ENCODE measurements around the gene PRDM16. TPM values are rescaled to one million over a fixed set of nuclear protein-coding genes. Genes with fewer than 3 reads are reported as not detected.

The PRDM16 gene
- total and polyA plus RNA-seq, 2 experiments from 2014 or later = 0.14 to 0.16 TPM

GRCh38 chr1:3040004-3040403 lies 29.0 kb upstream of the PRDM16 start:
- H3K27ac ChIP-seq (ENCODE audit: low read depth) = no peak overlapping the region
- H2AFZ ChIP-seq = no peak overlapping the region
- H4K20me1 ChIP-seq (replicated peaks; ENCODE audit: insufficient read depth) = no peaks in the 10 kb centered on the region
- Mint-ChIP-seq H3K27ac (no peak overlapping the region), H3K36me3 (ENCODE audit: low read depth) (no peaks in the 10 kb centered on the region), H3K4me1 (peaks cover 3% of the 10 kb centered on the region; the same call in 2 of the 3 replicates), H3K27me3 (ENCODE audit: insufficient read depth, low read depth, poor library complexity) (peaks cover 11% of the 10 kb centered on the region), H3K9me3 (no peaks in the 10 kb centered on the region), H3K4me3 (no peak overlapping the region)
- H3K27me3 ChIP-seq (ENCODE audit: insufficient read depth) = no peaks in the 10 kb centered on the region
- no peak for DNase-seq (ENCODE audit: low spot score)
- no peaks in the 10 kb centered on the region for H3F3A ChIP-seq (replicated peaks; ENCODE audit: low read depth)
- no peaks in the 10 kb centered on the region for H3K36me3 ChIP-seq (ENCODE audit: insufficient read depth)
- H3K9me2 ChIP-seq (ENCODE audit: insufficient read depth) = no peaks in the 10 kb centered on the region
- TF ChIP-seq ZNF462 (CRISPR knock-in tag; IDR thresholded peaks at IDR 0.05) = no peak
- no peak for TF ChIP-seq POLR2AphosphoS5 (IDR thresholded peaks at IDR 0.05; ENCODE audit: low read depth)
- TF ChIP-seq ZNF331 (CRISPR knock-in tag; IDR thresholded peaks at IDR 0.05; ENCODE audit: low read depth) = no peak
- no peak for TF ChIP-seq ZNF114 (CRISPR knock-in tag; IDR thresholded peaks at IDR 0.05)
- TF ChIP-seq CREB1 (CRISPR knock-in tag; IDR thresholded peaks at IDR 0.05; ENCODE audit: low read depth) = no peak
- no peak for TF ChIP-seq ETS1 (IDR thresholded peaks at IDR 0.05)
- H3K79me2 ChIP-seq (replicated peaks; ENCODE audit: insufficient read depth) = no peaks in the 10 kb centered on the region
- H3K4me2 ChIP-seq = no peak overlapping the region
- no peak for ATAC-seq
- no peak overlapping the region for H3K4me3 ChIP-seq
- no peaks in the 10 kb centered on the region for H3K4me1 ChIP-seq (ENCODE audit: insufficient read depth)

All from GM23338 (cell line).